Ishikawa (cell line): ENCODE measurements around the gene ZBTB8A.

Experiments used
- CEBPB ChIP-seq: IDR thresholded peaks from 2 replicates; pipeline ENCODE4 v1.6.1; 2012
- CREB1 ChIP-seq: IDR thresholded peaks from 2 replicates; pipeline ENCODE4 v1.6.1; 2012; ENCODE audit warnings: low read depth
- EGR1 ChIP-seq: IDR thresholded peaks from 2 replicates; pipeline ENCODE4 v1.6.1; 2012
- EP300 ChIP-seq: IDR thresholded peaks from 2 replicates; pipeline ENCODE4 v1.6.1; 2012; ENCODE audit warnings: borderline replicate concordance
- FOXM1 ChIP-seq: IDR thresholded peaks from 2 replicates; pipeline ENCODE4 v1.6.1; 2012; ENCODE audit warnings: low read depth, borderline replicate concordance
- MAX ChIP-seq: IDR thresholded peaks from 2 replicates; pipeline ENCODE4 v1.6.1; 2012
- NFIC ChIP-seq: IDR thresholded peaks from 2 replicates; pipeline ENCODE4 v1.6.1; 2012
- RAD21 ChIP-seq: IDR thresholded peaks from 2 replicates; pipeline ENCODE4 v1.6.1; 2012; ENCODE audit warnings: low read depth
- REST ChIP-seq: IDR thresholded peaks from 2 replicates; pipeline ENCODE4 v1.6.1; 2012; ENCODE audit warnings: low read depth, mild to moderate bottlenecking
- TAF1 ChIP-seq: IDR thresholded peaks from 2 replicates; pipeline ENCODE4 v1.6.1; 2012; ENCODE audit warnings: low read depth, mild to moderate bottlenecking
- TCF12 ChIP-seq: IDR thresholded peaks from 2 replicates; pipeline ENCODE4 v1.6.1; 2012; ENCODE audit warnings: low read depth
- TEAD4 ChIP-seq: IDR thresholded peaks from 2 replicates; pipeline ENCODE4 v1.6.1; 2012
- USF1 ChIP-seq: IDR thresholded peaks from 2 replicates; pipeline ENCODE4 v1.6.1; 2012
- YY1 ChIP-seq: IDR thresholded peaks from 2 replicates; pipeline ENCODE4 v1.6.1; 2012; ENCODE audit warnings: low read depth
- ZBTB7A ChIP-seq: IDR thresholded peaks from 2 replicates; pipeline ENCODE4 v1.6.1; 2012; ENCODE audit warnings: low read depth

The ZBTB8A gene

GRCh38 chr1:32494711-32495337 is 44.4 kb upstream of the ZBTB8A start:
- TF ChIP-seq EP300 = no peak
- no peak for TF ChIP-seq TAF1
- TF ChIP-seq RAD21 = no peak
- TF ChIP-seq CEBPB = no peak
- TF ChIP-seq FOXM1 = no peak
- no peak for TF ChIP-seq USF1
- TF ChIP-seq REST = no peak
- TF ChIP-seq TEAD4 = no peak
- no peak for TF ChIP-seq YY1
- no peak for TF ChIP-seq TCF12
- TF ChIP-seq EGR1 = no peak

GRCh38 chr1:32496127-32496526 is 43.1 kb upstream of the ZBTB8A start:
- TF ChIP-seq MAX = no peak
- no peak for TF ChIP-seq USF1
- no peak for TF ChIP-seq NFIC
- TF ChIP-seq TCF12 = no peak
- no peak for TF ChIP-seq FOXM1
- TF ChIP-seq CEBPB = no peak
- TF ChIP-seq YY1 = no peak
- no peak for TF ChIP-seq REST
- no peak for TF ChIP-seq ZBTB7A
- no peak for TF ChIP-seq RAD21
- no peak for TF ChIP-seq CREB1
- TF ChIP-seq EP300 = no peak
- TF ChIP-seq EGR1 = no peak
- no peak for TF ChIP-seq TEAD4
- no peak for TF ChIP-seq TAF1

GRCh38 chr1:32498751-32499150 is 40.5 kb upstream of the ZBTB8A start:
- TF ChIP-seq ZBTB7A (no peak), FOXM1 (no peak), YY1 (no peak), REST (no peak), USF1 (no peak), MAX (no peak), NFIC (no peak), RAD21 (no peak), EGR1 (no peak), TCF12 (no peak), TEAD4 (no peak), EP300 (no peak)
